WTC11 (cell line): ENCODE measurements around the gene CDK9.

Experiments used
- CDX4 ChIP-seq: fragments of 250-450 bp; sonication (Bioruptor Pico); IDR thresholded peaks from 2 replicates; pipeline ENCODE4 v1.9.0; 2021; ENCODE audit warnings: moderate library complexity, mild to moderate bottlenecking, inconsistent platforms, borderline replicate concordance
- CTCF ChIP-seq: fragments of 200-600 bp; IDR thresholded peaks from 2 replicates; pipeline ENCODE4 v1.8.0; 2022; ENCODE audit warnings: antibody characterized with exemption
- NFYB ChIP-seq: sonication (generic); formaldehyde crosslinking; conservative IDR thresholded peaks from 2 replicates; pipeline ENCODE4 v1.8.0; 2022; ENCODE audit warnings: low read depth, missing genetic modification reagents
- ZNF396 ChIP-seq: fragments of 250-450 bp; sonication (Bioruptor Pico); IDR thresholded peaks from 2 replicates; pipeline ENCODE4 v1.8.0; 2021; ENCODE audit warnings: mild to moderate bottlenecking, moderate library complexity, borderline replicate concordance

DNA sequence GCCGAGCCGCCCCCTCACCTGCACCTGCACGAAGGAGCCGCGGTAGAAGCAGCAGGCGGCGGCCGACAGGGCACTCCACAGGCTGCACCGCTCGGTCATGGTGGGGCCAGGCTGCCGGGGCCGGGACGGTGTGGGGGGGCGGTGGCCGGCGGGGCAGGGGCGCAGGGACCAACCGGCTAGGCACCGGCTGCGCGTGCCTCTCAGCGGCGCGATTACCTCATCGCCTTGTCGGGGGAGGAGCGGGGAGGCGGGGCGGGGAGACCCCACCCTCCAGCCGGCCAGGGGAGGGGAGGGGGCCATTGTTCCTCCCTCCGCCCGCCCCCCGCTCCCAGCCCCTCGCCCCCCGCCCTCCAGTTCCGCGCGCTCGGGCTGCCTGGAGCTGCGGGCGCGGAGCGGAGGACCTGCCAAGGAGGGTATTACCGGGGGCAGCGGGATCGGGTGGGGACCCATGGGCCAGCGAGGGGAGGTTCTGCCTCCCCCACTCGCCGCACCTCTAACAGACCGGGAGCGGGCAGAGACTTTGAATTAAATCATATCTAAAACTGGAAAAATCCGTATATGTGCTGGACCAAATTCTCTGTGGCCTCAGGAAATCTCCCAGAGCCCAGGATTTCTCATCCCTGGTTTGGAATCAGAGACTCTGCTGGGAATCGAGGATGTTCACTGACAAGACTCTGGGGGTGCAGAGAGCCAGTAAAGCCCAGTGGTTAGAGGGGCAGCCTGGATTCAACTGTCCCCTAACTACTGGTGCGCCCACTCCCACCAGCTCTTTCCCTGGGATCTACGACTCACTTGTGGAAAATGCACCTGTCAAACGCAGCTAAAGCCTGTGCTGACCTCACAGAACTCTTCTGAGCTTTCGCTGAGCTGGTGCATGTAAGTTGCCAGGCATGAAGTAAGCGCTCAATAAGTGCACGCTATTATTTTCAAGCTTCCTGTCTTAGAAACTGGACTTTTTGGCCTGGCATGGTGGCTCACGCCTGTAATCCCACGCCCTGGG lies 30.5 kb upstream of the CDK9 start:
- TF ChIP-seq NFYB (CRISPR knock-in tag), result no peak
- TF ChIP-seq CTCF, result no peak
- no peak for TF ChIP-seq ZNF396 (CRISPR knock-in tag)
- no peak for TF ChIP-seq CDX4 (CRISPR knock-in tag)
